Stimulated activated CD4-positive, alpha-beta T cell treated with anti-CD3 and anti-CD28 coated beads, Interleukin-1b, Interleukin-23, amount 100 ng/mL, for 1 hour (primary cell): ENCODE data around the gene REPIN1.
"Not testable (repeated sequence)": the region's sequence is repeated elsewhere in the genome, so short reads cannot be mapped to it uniquely, and the experiment has no call there.

ENCODE experiments used
- DNase-seq, 2 donors: peaks; one replicate each; pipeline ENCODE4 v3.0.0-alpha.2; 2020; ENCODE audit warnings: low read depth in 2 of 2

The REPIN1 gene

DNA sequence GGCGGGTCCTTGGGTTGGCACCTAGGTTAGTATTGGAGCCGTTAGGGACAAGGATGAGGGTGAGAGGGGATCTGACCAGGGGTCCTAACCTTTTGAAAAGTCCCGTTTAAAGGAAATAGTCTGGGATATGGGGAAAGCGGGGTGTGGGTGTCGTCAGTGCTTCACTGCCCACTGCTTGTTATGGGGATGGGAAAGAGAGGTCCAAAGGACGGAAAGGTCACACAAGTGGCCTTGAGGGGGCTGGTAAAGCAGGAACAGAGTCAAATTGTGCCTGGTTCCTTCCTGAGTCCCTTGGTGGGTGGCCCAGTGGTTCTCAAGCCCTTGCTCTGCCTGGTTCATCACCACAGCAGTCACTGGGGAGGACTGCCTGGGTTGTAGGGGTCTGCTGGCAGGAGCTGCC, 7.9 kb downstream of the REPIN1 start:
- no peak for DNase-seq

DNA sequence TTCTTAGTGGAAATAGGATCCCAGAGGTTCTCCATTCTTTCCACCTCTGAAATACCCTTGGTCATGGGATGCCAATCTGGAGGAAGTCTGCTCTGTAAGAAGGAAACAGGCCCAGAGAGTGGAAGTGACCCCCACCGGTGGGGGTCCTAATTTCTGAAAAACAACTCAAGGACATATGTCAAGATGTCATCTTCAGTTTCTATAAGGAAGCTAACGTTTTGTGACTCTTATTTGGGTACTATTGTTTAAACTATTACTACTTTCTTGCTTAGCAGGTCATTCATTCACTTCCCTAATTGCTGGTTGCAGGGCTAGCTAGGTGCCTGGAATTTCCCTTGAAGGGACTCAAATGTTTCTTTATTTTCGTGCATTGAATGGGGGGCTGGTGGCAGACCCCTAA, 8.6 kb downstream of the REPIN1 start:
- DNase-seq, result no peak

GRCh38 chr7:150377635-150378034, 9.0 kb downstream of the REPIN1 start:
- DNase-seq, result no peak

DNA sequence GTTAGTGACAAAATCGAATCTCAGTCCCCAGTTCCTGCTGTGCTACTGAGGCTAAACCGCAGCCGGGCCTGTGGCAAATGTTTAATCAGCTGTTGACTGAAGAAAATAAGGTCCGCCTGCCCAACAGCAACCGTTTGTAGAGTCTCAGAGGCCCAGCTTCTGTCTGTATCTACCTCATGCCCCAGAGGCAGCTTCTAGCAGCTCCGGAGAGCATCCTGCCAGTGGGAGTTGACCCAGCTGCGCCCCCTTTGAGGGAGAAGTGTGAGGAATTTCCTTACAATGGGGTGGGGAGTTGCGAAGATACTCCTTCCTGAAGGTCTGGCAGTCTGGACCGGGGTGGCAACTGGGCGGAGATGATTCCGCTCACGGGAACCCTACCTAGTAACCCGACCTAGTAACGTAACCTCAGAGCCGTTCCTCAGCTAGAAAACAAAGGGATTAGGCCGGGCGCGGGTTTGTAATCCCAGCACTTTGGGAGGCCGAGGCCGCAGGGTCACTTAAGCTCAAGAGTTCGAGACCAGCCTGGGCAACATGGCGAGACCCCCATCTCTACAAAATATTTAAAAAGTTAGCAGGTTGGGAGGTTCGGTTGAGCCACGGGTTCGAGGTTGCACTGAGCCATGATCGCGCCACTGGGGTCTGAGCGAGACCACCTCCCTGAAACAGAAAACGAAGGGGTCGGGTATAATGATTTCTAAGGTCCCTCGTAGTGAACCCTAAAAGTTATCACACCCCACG, 9.7 kb downstream of the REPIN1 start:
- no peak for DNase-seq

DNA sequence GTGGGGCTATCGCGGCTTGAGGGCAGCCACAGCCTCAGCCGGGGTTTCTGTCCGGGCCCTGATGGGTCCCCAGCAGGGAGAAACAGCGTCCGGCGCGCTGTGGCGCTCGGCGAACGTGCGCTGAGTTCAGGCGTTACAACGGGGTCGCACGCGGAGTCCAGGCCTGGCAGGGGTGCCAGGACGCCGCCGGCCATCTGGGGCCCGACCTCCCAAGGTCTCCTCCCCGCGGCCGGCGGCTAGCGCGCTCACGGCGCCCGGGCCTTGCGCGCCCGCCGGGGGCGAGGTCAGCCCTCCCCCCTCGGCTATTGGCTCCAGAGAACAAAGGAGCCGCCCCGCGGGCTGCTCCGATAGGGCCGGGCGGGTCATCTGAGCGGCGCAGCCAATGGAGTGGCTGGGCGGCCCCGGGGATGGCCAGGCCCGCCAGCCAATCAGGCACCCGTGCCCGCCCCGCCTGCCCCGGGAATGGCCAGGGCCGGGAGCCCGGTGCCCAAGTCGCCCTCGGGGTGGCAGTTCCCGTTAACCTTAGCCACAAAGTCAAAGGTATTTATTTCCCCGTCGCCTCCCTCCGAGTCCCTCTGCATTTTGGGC, 10.3 kb downstream of the REPIN1 start, which contains the start of gene ZNF775:
Gene ZNF775 (plus strand): TSS at position 478 of the 588 bp plus-strand sequence. CDS start 9,141 bp downstream, outside the sequence.
- DNase-seq, result peak; percentile 77 to 83

GRCh38 chr7:150379441-150380379, 11.1 kb downstream of the REPIN1 start:
- DNase-seq, result no peak

DNA sequence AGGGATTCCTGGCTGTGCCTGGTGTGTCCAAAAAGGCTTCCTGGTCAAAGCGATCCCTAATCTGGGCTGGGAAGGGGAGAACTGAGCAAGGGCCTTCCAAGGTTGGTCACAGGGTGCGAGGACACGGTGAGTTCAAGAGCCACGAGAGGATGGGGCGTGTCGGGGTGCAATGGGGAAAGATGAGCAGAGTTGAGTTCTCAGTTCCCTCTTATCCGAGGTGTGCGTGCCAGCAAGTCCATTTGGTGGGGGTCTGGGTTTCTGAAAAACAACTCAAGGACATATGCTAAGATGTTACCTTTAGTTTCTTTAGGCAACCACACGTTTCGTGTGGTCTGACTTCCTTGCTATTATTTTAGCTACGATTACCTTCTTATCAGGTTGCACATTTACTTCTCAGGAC, 11.8 kb downstream of the REPIN1 start:
- DNase-seq, result no peak

DNA sequence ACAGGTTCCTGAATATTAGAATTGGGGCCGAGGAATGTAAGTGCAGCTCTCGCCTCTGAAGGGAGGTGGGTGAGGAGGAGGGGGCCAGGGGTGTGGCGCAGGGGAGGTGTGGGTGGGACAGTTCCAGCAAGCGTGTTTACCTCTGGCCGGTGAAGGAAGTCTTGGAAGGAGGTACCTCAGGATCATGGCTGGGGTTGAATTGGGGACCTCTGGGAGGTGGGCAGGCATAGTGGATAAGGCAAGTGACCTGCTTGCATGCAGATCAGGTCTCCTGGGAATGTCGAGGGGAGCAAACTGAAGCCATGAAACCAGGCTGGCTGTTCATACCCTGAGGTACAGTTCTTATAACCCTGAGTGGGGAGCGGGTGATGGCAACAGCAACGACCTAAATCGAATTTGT, 12.5 kb downstream of the REPIN1 start:
- DNase-seq, result no peak

DNA sequence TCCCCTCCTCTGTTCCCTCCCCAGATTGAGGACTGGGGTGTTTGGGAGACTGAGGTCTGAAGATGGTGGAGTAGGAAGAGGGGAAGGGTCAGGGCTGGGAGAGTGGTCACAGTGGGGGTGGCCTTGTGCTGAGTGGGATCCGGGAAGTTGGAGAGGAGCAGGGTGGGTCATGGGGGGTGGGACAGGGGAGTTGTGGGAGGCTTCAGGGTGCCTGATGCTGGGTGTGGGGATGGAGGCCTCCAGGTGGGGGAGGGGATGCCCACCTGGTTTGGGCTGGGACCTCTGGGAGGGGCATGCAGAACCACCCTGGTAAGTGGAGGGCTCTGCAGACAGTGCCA, 13.1 kb downstream of the REPIN1 start:
- no peak for DNase-seq

DNA sequence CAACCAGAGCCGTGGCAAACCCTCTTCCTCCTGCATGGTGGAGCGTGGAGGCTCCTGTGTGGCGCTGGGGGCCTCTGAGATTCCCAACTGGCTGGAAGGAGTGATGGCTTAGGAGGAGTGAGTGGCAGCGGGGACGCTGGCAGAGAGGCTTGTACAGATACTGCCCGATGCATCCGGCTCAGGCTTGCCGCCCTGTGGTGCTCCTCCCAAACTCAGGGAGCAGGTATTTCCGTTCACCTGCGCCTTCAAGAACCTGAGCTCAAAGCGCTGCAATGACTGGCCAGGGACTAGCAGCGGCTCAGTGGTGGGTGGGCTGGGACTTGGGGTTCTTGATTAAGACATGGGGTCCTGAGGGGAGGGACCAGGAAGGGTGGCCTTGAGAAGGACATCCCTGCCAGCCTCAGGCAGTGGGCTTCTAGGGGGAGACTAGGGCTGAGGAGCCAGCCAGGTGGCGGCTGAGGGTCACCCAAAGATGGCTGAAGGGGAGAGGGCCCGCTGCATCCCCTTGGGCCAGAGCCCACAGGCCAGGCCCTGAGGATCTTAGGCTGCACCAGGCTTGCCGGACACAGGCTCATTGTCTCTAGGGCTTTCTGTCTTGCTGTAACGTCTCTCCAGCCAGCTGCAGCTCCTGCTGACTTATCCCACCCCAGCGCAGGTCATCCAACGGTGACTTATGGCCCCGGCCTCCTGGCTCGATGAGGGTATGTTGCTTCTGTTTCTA, 13.7 kb downstream of the REPIN1 start:
- no peak for DNase-seq

DNA sequence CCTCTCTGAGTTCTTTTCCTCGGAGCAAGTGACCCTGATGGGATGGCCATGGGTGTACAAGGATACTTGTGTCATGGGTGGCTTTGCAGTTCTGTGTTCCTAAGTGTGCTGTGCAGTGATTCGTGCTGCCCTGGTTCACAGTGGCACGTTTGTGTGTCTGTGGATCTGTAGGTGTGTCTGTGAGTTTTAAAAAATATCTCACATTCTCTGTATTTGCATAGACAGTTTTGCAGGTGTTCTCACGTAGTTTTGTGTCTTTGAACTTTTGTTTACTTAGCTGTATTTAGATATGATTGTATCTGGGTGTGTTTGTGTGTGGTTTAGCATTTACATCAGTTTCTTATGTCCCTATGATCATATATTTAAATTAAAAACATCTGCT, 14.2 kb downstream of the REPIN1 start:
- DNase-seq, result no peak

GRCh38 chr7:150383710-150384397, 15.2 kb downstream of the REPIN1 start:
- no peak for DNase-seq

GRCh38 chr7:150384406-150385301, 16.0 kb downstream of the REPIN1 start:
- DNase-seq, result no peak

DNA sequence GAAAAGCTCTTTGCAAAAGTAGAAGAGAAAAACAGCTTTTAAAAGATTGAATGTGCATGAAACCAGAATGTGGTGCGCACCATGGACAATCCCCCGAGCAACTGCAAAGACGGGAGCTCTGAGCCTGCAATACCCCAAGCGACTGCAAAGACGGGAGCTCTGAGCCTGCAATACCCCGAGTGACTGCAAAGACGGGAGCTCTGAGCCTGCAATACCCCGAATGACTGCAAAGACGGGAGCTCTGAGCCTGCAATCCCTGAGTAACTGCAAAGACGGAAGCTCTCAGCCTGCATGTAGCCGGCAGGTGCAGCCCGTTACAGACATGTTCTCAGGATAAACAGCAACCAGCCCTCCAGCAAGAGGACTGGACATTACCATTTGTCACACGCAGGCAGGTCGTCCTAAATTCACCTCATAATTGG, 16.7 kb downstream of the REPIN1 start:
- DNase-seq, result no peak

DNA sequence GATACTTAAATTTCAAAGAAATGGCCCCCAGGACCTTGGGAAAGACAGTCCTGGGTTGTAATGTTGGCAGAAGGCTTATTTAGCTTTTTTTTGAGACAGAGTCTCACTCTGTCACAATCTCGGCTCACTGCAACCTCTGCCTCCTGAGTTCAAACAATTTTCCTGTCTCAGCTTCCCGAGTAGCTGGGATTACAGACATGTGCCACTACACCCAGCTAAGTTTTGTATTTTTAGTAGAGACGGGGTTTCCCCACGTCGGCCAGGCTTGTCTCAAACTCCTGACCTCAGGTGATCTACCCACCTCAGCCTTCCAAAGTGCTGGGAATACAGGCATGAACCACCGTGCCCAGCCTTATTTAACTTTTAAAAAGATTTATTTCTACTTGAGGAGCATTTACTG, 17.3 kb downstream of the REPIN1 start:
- not testable (repeated sequence) for DNase-seq

GRCh38 chr7:150388306-150388705, 19.7 kb downstream of the REPIN1 start:
- DNase-seq, result no peak

DNA sequence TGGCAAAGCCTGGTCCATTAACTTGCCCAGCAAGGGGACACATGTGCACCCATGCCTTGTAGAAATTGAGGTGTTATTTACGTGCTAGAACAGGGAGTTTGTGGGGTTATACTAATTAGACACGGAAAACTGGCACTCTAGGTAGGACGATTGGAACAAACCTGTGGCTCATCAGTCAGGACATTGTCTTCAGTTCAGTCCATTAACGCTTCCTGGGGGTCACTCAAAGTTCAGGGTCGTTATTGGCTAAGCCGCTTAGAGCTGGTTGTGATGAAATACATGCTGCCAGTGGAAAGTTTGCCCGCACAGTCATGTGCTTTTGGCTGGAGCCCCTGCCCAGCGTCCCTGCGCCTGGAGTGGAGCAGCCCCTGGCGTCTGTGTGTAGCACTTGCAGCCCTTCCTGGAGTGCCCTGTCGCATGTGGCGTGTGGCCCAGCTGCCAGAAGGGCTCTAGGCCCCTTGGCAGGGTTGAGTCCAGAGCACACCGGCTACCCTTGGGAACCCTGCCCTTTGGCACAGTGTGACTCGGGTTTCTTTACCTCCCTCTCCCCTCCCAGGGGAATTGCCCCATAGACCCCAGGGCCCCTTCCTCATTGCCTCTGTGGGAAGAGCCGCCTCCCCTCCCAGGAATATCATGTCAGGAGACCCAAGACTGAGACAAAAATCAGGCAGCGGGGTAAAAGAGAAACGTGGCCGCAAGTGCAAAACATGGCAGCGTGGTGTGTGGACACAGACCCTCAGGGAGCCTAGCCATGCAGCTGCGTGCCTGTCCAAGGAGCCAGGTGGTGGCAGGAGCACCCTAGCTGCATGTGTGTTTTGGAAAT, 20.3 kb downstream of the REPIN1 start:
- DNase-seq, result no peak

DNA sequence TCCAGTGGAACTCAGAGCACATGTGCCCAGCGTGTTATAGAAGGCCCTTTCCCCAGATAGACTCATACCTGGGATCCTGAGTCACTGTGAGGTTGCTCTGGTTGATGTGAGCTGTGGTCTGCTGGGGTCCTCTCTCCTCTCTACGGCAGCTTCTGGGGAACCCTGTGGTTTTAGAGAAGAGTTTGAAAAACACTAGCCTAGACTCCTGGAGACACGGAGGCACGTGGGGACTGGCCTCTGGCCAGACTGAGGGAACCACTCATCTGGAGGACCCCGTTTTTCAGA, 20.9 kb downstream of the REPIN1 start:
- no peak for DNase-seq

DNA sequence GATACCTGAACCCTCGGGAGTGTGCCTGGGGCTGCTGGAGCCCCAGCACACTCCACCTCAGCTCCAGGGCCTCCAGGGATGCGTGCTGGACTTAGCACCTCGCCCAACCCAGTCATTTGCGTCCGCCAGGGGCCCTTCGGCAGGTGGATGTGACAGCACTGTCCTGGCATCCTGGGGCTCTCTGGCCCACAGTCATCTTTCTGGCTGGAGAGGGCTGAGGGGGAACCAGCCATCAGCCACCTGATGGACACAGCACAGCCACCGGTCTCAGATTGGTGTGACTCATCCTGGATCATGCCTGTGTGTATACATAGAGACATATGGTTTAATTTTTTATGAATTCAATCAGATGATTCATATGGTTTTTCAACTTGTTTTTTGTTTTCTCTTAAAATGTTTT, 21.6 kb downstream of the REPIN1 start:
- no peak for DNase-seq

GRCh38 chr7:150393325-150393724, 24.7 kb downstream of the REPIN1 start:
- DNase-seq, result no peak
